Thyroid gland (tissue), 4 donors: ENCODE measurements around the gene RTRAF. TPM values are rescaled to one million over a fixed set of nuclear protein-coding genes. Genes with fewer than 3 reads are reported as not detected.

Experiments used
- DNase-seq, 2 donors: peaks; one replicate each; pipeline ENCODE4 v3.0.0-alpha.2; 2019
- H3K27ac ChIP-seq, 3 donors: fragments of 200-600 bp; sonication (generic); 1 replicate in 2 of 3; 2 replicates in 1 of 3; pipeline ENCODE4 v1.5.1; 2016 to 2019; ENCODE audit warnings: mild to moderate bottlenecking in 1 of 3, moderate library complexity in 1 of 3
- H3K27me3 ChIP-seq: fragments of 200-600 bp; sonication (generic); one replicate; pipeline ENCODE4 v1.5.1; 2019
- H3K36me3 ChIP-seq, 2 donors: fragments of 200-600 bp; sonication (generic); one replicate each; pipeline ENCODE4 v1.5.1; 2016 to 2019
- H3K4me1 ChIP-seq, 2 donors: fragments of 200-600 bp; sonication (generic); one replicate each; pipeline ENCODE4 v1.5.1; 2017 to 2019
- H3K4me3 ChIP-seq, 3 donors: fragments of 200-600 bp; sonication (generic); replicated peaks in 1 of 3; 1 replicate in 2 of 3; 2 replicates in 1 of 3; pipeline ENCODE4 v1.5.1; 2016; ENCODE audit warnings: mild to moderate bottlenecking in 1 of 3
- H3K9me3 ChIP-seq: fragments of 200-600 bp; sonication (generic); one replicate; pipeline ENCODE4 v1.5.1; 2017
- POLR2A ChIP-seq, 2 donors: fragments of 450-650 bp; IDR thresholded peaks; one replicate each; pipeline ENCODE4 v1.6.1; 2017; ENCODE audit warnings: antibody characterized with exemption in 2 of 2, mild to moderate bottlenecking in 2 of 2, moderate library complexity in 1 of 2
- WGBS, 2 donors: methylation state at CpG; one replicate each; pipeline ENCODE4 v1.1.5; 2017; 5-methylcytosine and 5-hydroxymethylcytosine counted together
- intact Hi-C: fragments of 100-400 bp; cut with DNase I; formaldehyde crosslinking; loops from one replicate; pipeline ENCODE4 v1.15.1; 2023
- total RNA-seq, 4 donors: library from RNA; depleted of rRNA; stranded (reverse); fragments of >200 nt; gene quantifications; one replicate each; pipeline ENCODE4 v1.2.3, GENCODE V29; 2016
- TF ChIP-seq, protein P1 (sequence below), 6 experiments: fragments of 200-600 bp in 3 of 6; fragments of 450-650 bp in 3 of 6; sonication (generic) in 3 of 6; IDR thresholded peaks; one replicate each; pipeline ENCODE4 v1.5.1; 2016 to 2019; ENCODE audit warnings: antibody characterized with exemption in 6 of 6, mild to moderate bottlenecking in 2 of 6, inconsistent platforms in 1 of 6, moderate library complexity in 1 of 6

Gene RTRAF
- total RNA-seq, 4 donors from 2014 or later = 42.9 to 84.2 (median 51.6) TPM

- Histone ChIP-seq H3K9me3 (no peaks in the 10 kb centered on the region), H3K4me1 (no peaks in the 10 kb centered on the region), H3K4me3 (no peak overlapping the region), H3K27ac (no peak overlapping the region), H3K27me3 (no peaks in the 10 kb centered on the region), H3K36me3 (no peaks in the 10 kb centered on the region)
- intact Hi-C loops = no loop called here
- TF ChIP-seq POLR2A (IDR thresholded peaks at IDR 0.05) = no peak
- TF ChIP-seq, protein P1, sequence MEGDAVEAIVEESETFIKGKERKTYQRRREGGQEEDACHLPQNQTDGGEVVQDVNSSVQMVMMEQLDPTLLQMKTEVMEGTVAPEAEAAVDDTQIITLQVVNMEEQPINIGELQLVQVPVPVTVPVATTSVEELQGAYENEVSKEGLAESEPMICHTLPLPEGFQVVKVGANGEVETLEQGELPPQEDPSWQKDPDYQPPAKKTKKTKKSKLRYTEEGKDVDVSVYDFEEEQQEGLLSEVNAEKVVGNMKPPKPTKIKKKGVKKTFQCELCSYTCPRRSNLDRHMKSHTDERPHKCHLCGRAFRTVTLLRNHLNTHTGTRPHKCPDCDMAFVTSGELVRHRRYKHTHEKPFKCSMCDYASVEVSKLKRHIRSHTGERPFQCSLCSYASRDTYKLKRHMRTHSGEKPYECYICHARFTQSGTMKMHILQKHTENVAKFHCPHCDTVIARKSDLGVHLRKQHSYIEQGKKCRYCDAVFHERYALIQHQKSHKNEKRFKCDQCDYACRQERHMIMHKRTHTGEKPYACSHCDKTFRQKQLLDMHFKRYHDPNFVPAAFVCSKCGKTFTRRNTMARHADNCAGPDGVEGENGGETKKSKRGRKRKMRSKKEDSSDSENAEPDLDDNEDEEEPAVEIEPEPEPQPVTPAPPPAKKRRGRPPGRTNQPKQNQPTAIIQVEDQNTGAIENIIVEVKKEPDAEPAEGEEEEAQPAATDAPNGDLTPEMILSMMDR (IDR thresholded peaks at IDR 0.05) = no peak
- no peak for DNase-seq
- 40 to 68% methylated on average over 2 to 3 of the region's 3 CpGs for WGBS, 2 donors
These were observed 26.6 kb upstream of the RTRAF start for GRCh38 chr14:51962711-51963110.

DNA sequence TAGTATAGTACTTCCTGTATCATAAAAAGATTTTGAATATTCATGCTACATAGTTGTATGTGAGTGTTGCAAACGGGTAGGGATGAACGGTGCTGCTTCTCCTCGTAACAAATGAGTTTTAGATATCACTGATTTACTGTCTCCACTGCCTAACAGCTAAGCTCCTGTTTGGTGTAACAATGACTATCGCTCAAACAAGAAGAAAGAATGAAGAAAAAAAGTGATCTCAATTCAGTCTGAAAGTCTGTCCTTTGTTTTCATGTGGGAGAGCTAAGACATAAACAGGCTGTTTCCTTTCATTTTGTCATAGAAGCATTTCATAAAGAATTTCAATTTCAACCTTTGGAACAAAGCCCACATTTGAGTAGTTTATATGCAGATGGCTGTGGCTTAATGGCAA lies 26.1 kb upstream of the RTRAF start:
- intact Hi-C loops = no loop called here
- DNase-seq = no peak
- H3K27me3 ChIP-seq = no peaks in the 10 kb centered on the region
- 57 to 70% methylated on average over 4 of the region's 4 CpGs for WGBS, 2 donors
- no peak overlapping the region for H3K4me3 ChIP-seq
- H3K9me3 ChIP-seq = no peaks in the 10 kb centered on the region
- no peaks in the 10 kb centered on the region for H3K36me3 ChIP-seq
- TF ChIP-seq, protein P1 (IDR thresholded peaks at IDR 0.05) = no peak
- TF ChIP-seq POLR2A (IDR thresholded peaks at IDR 0.05) = no peak
- H3K27ac ChIP-seq = no peak overlapping the region
- no peaks in the 10 kb centered on the region for H3K4me1 ChIP-seq

GRCh38 chr14:51967521-51967920 lies 21.8 kb upstream of the RTRAF start:
- DNase-seq = no peak
- intact Hi-C loops = no loop called here
- Histone ChIP-seq H3K9me3 (no peaks in the 10 kb centered on the region), H3K27ac (no peak overlapping the region), H3K36me3 (no peaks in the 10 kb centered on the region), H3K4me1 (no peaks in the 10 kb centered on the region), H3K4me3 (no peak overlapping the region), H3K27me3 (no peaks in the 10 kb centered on the region)
- TF ChIP-seq, protein P1 (IDR thresholded peaks at IDR 0.05) = no peak
- no peak for TF ChIP-seq POLR2A (IDR thresholded peaks at IDR 0.05)
- WGBS, 2 donors = 86 to 88% methylated on average over 2 of the region's 2 CpGs

DNA sequence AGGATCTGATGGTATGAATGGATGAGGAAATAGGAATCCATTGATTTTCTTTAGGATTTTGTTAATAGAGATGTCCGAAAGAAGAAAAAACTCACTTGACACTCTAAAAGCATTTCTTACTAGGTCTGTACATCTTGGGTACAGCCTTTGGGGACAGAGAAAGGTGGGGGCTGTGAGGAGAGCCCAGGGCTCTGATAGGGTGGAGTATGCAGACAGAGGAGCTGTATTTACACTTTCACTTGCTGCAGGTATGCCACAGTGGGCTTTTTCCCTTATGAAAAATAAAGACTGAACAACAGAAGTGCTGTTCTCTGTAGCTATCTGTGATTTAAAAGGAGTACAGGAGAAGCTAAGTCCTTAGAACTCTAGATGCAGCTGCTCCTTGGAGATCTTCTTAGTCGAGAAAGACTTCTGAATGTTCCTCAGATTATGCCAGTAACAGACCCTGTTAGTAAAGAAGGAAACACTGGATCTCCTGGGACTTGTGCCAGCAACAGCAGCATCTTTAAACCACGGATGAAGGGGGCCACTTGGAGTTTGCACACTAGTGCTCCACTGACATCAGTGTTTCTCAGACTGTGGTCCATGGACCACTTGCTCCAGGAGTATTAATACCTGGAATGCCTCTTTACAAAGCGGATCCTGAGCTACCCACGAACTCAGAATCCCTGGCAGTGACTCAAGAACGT lies 19.4 kb upstream of the RTRAF start:
- H3K27me3 ChIP-seq = no peaks in the 10 kb centered on the region
- intact Hi-C loops = no loop called here
- no peak for TF ChIP-seq POLR2A (IDR thresholded peaks at IDR 0.05)
- TF ChIP-seq, protein P1 (IDR thresholded peaks at IDR 0.05) = no peak
- H3K4me3 ChIP-seq = no peak overlapping the region
- no peaks in the 10 kb centered on the region for H3K4me1 ChIP-seq
- H3K36me3 ChIP-seq = no peaks in the 10 kb centered on the region
- no peak for DNase-seq
- H3K27ac ChIP-seq = no peak overlapping the region
- H3K9me3 ChIP-seq = no peaks in the 10 kb centered on the region
- WGBS, 2 donors = 62 to 69% methylated on average over 6 of the region's 6 CpGs

DNA sequence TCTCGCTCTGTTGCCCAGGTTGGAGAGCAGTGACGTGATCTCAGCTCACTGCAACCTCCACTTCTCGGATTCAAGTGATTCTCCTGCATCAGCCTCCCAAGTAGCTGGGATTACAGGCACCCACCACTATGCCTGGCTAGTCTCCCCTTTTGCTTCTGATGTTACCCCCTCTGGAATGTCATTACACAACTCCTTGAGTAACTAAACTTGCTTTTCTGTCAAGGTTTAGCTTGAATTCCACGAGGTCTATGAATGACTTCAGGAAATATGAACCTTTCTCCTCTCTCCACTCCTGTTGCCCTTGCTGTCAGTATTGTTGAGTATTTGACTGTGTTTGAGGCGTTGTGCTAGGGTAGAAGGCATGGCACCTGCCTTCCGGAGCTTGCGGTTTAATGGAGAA lies 16.8 kb upstream of the RTRAF start:
- H3K36me3 ChIP-seq = no peaks in the 10 kb centered on the region

More for the DNA sequence above, 16.8 kb upstream of the RTRAF start:
- WGBS, 2 donors = 84 to 89% methylated on average over 7 of the region's 7 CpGs
- DNase-seq = no peak
- Histone ChIP-seq H3K27me3 (no peaks in the 10 kb centered on the region), H3K9me3 (no peaks in the 10 kb centered on the region), H3K27ac (no peak overlapping the region), H3K4me1 (no peaks in the 10 kb centered on the region), H3K4me3 (no peak overlapping the region)
- TF ChIP-seq POLR2A (IDR thresholded peaks at IDR 0.05) = no peak
- TF ChIP-seq, protein P1 (IDR thresholded peaks at IDR 0.05) = no peak
- intact Hi-C loops = no loop called here
